ENCODE measurements around the gene KRTAP15-1.

KRTAP15-1 gene

GRCh38 chr21:30486180-30486579, 46.1 kb downstream of the KRTAP15-1 start:
- TF ChIP-seq USF1 (IDR thresholded peaks at IDR 0.05): no peak
- no peak for TF ChIP-seq TEAD4 (IDR thresholded peaks at IDR 0.05)
- no peak for TF ChIP-seq EP300 (IDR thresholded peaks at IDR 0.05; ENCODE audit: borderline replicate concordance)
- TF ChIP-seq TCF12 (IDR thresholded peaks at IDR 0.05; ENCODE audit: low read depth): no peak
- TF ChIP-seq NFIC (IDR thresholded peaks at IDR 0.05): no peak
- TF ChIP-seq MAX (IDR thresholded peaks at IDR 0.05): no peak
- TF ChIP-seq CREB1 (IDR thresholded peaks at IDR 0.05; ENCODE audit: low read depth): no peak
- no peak for TF ChIP-seq RAD21 (IDR thresholded peaks at IDR 0.05; ENCODE audit: low read depth)
- TF ChIP-seq TAF1 (IDR thresholded peaks at IDR 0.05; ENCODE audit: low read depth): no peak
- TF ChIP-seq YY1 (IDR thresholded peaks at IDR 0.05; ENCODE audit: low read depth): no peak
- TF ChIP-seq CEBPB (IDR thresholded peaks at IDR 0.05): no peak
- TF ChIP-seq FOXM1 (IDR thresholded peaks at IDR 0.05; ENCODE audit: borderline replicate concordance, low read depth): no peak
- no peak for TF ChIP-seq EGR1 (IDR thresholded peaks at IDR 0.05)
- no peak for TF ChIP-seq ZBTB7A (IDR thresholded peaks at IDR 0.05; ENCODE audit: low read depth)
- TF ChIP-seq REST (IDR thresholded peaks at IDR 0.05; ENCODE audit: low read depth): no peak

GRCh38 chr21:30487336-30487735, 47.3 kb downstream of the KRTAP15-1 start, which contains the start of gene KRTAP19-2:
Gene KRTAP19-2 (minus strand): TSS chr21:30487436. CDS start chr21:30487348, 88 bp downstream.
- no peak for TF ChIP-seq TCF12 (IDR thresholded peaks at IDR 0.05; ENCODE audit: low read depth)
- no peak for TF ChIP-seq CEBPB (IDR thresholded peaks at IDR 0.05)
- no peak for TF ChIP-seq REST (IDR thresholded peaks at IDR 0.05; ENCODE audit: low read depth)
- no peak for TF ChIP-seq CREB1 (IDR thresholded peaks at IDR 0.05; ENCODE audit: low read depth)
- no peak for TF ChIP-seq USF1 (IDR thresholded peaks at IDR 0.05)
- no peak for TF ChIP-seq TEAD4 (IDR thresholded peaks at IDR 0.05)
- TF ChIP-seq EGR1 (IDR thresholded peaks at IDR 0.05): no peak
- TF ChIP-seq RAD21 (IDR thresholded peaks at IDR 0.05; ENCODE audit: low read depth): no peak
- no peak for TF ChIP-seq NFIC (IDR thresholded peaks at IDR 0.05)
- TF ChIP-seq ZBTB7A (IDR thresholded peaks at IDR 0.05; ENCODE audit: low read depth): no peak
- no peak for TF ChIP-seq TAF1 (IDR thresholded peaks at IDR 0.05; ENCODE audit: low read depth)
- no peak for TF ChIP-seq MAX (IDR thresholded peaks at IDR 0.05)
- TF ChIP-seq FOXM1 (IDR thresholded peaks at IDR 0.05; ENCODE audit: borderline replicate concordance, low read depth): no peak
- TF ChIP-seq EP300 (IDR thresholded peaks at IDR 0.05; ENCODE audit: borderline replicate concordance): no peak
